ENCODE data around the gene IFTAP.
"Not testable (repeated sequence)": the region's sequence is repeated elsewhere in the genome, so short reads cannot be mapped to it uniquely, and the experiment has no call there.

Gene IFTAP

GRCh38 chr11:36657610-36658267 lies 63.4 kb downstream of the IFTAP start:
- no peaks in the 10 kb centered on the region for H3K4me1 ChIP-seq (ENCODE audit: control insufficient read depth, insufficient read depth, low read length)
- 0 out of 2 replicates have a peak, but pooled peaks cover 8% of the 10 kb centered on the region for H3K9me3 ChIP-seq (ENCODE audit: control insufficient read depth, insufficient read depth, low read depth, low read length)
- H3K27ac ChIP-seq (ENCODE audit: low read depth, low read length), result no peak overlapping the region
- no peak overlapping the region for H3K4me3 ChIP-seq (ENCODE audit: low read depth, low read length)
- H3K9ac ChIP-seq (ENCODE audit: low read length), result no peak overlapping the region
- no peaks in the 10 kb centered on the region for H3K27me3 ChIP-seq (ENCODE audit: control insufficient read depth, insufficient read depth, low read length)
- H3K36me3 ChIP-seq (ENCODE audit: control insufficient read depth, insufficient read depth, low read length), result 0 out of 2 replicates have a peak, but pooled peaks cover 4% of the 10 kb centered on the region

- not testable (repeated sequence) for H3K4me3 ChIP-seq (ENCODE audit: low read depth, low read length); H3K27ac ChIP-seq (ENCODE audit: low read depth, low read length); H3K9ac ChIP-seq (ENCODE audit: low read length); H3K36me3 ChIP-seq (ENCODE audit: control insufficient read depth, insufficient read depth, low read length); H3K4me1 ChIP-seq (ENCODE audit: control insufficient read depth, insufficient read depth, low read length); H3K27me3 ChIP-seq (ENCODE audit: control insufficient read depth, insufficient read depth, low read length)
- peaks cover 18% of the 10 kb centered on the region for H3K9me3 ChIP-seq (ENCODE audit: control insufficient read depth, insufficient read depth, low read depth, low read length)
Observed at GRCh38 chr11:36661359-36661758, 67.1 kb downstream of the IFTAP start.

- Histone ChIP-seq H3K27me3 (ENCODE audit: control insufficient read depth, insufficient read depth, low read length) (no peaks in the 10 kb centered on the region), H3K9ac (ENCODE audit: low read length) (no peak overlapping the region), H3K27ac (ENCODE audit: low read depth, low read length) (no peak overlapping the region), H3K4me1 (ENCODE audit: control insufficient read depth, insufficient read depth, low read length) (no peaks in the 10 kb centered on the region), H3K36me3 (ENCODE audit: control insufficient read depth, insufficient read depth, low read length) (no peaks in the 10 kb centered on the region), H3K4me3 (ENCODE audit: low read depth, low read length) (no peak overlapping the region), H3K9me3 (ENCODE audit: control insufficient read depth, insufficient read depth, low read depth, low read length) (peaks cover 16% of the 10 kb centered on the region)
Observed at GRCh38 chr11:36672815-36673450, 78.6 kb downstream of the IFTAP start.

- H3K27me3 ChIP-seq (ENCODE audit: control insufficient read depth, insufficient read depth, low read length); H3K9ac ChIP-seq (ENCODE audit: low read length); H3K9me3 ChIP-seq (ENCODE audit: control insufficient read depth, insufficient read depth, low read depth, low read length); H3K4me1 ChIP-seq (ENCODE audit: control insufficient read depth, insufficient read depth, low read length); H3K36me3 ChIP-seq (ENCODE audit: control insufficient read depth, insufficient read depth, low read length); H3K4me3 ChIP-seq (ENCODE audit: low read depth, low read length); H3K27ac ChIP-seq (ENCODE audit: low read depth, low read length): not testable (repeated sequence)
Observed at GRCh38 chr11:36679547-36679946, 85.2 kb downstream of the IFTAP start.

GRCh38 chr11:36683818-36684217 lies 89.5 kb downstream of the IFTAP start:
- Histone ChIP-seq H3K4me1 (ENCODE audit: control insufficient read depth, insufficient read depth, low read length) (no peaks in the 10 kb centered on the region), H3K9me3 (ENCODE audit: control insufficient read depth, insufficient read depth, low read depth, low read length) (peaks cover 6% of the 10 kb centered on the region; the same call in 1 of the 2 replicates), H3K9ac (ENCODE audit: low read length) (no peak overlapping the region), H3K4me3 (ENCODE audit: low read depth, low read length) (no peak overlapping the region), H3K27ac (ENCODE audit: low read depth, low read length) (no peak overlapping the region), H3K27me3 (ENCODE audit: control insufficient read depth, insufficient read depth, low read length) (no peaks in the 10 kb centered on the region; the same call in 1 of the 2 replicates), H3K36me3 (ENCODE audit: control insufficient read depth, insufficient read depth, low read length) (no peaks in the 10 kb centered on the region)

GRCh38 chr11:36684840-36685801 lies 90.8 kb downstream of the IFTAP start:
- Histone ChIP-seq H3K27ac (ENCODE audit: low read depth, low read length) (no peak overlapping the region), H3K4me3 (ENCODE audit: low read depth, low read length) (no peak overlapping the region)

GRCh38 chr11:36688132-36688531 lies 93.8 kb downstream of the IFTAP start:
- H3K4me1 ChIP-seq (ENCODE audit: control insufficient read depth, insufficient read depth, low read length), result no peaks in the 10 kb centered on the region
- no peaks in the 10 kb centered on the region for H3K36me3 ChIP-seq (ENCODE audit: control insufficient read depth, insufficient read depth, low read length)
- no peaks in the 10 kb centered on the region for H3K9me3 ChIP-seq (ENCODE audit: control insufficient read depth, insufficient read depth, low read depth, low read length)
- no peaks in the 10 kb centered on the region; the same call in 1 of the 2 replicates for H3K27me3 ChIP-seq (ENCODE audit: control insufficient read depth, insufficient read depth, low read length)
- no peak overlapping the region for H3K27ac ChIP-seq (ENCODE audit: low read depth, low read length)
- no peak overlapping the region for H3K9ac ChIP-seq (ENCODE audit: low read length)
- H3K4me3 ChIP-seq (ENCODE audit: low read depth, low read length), result no peak overlapping the region

More at GRCh38 chr11:36684840-36685801, 90.8 kb downstream of the IFTAP start:
- Histone ChIP-seq H3K36me3 (ENCODE audit: control insufficient read depth, insufficient read depth, low read length) (no peaks in the 10 kb centered on the region), H3K27me3 (ENCODE audit: control insufficient read depth, insufficient read depth, low read length) (no peaks in the 10 kb centered on the region; the same call in 1 of the 2 replicates), H3K9me3 (ENCODE audit: control insufficient read depth, insufficient read depth, low read depth, low read length) (no peaks in the 10 kb centered on the region), H3K4me1 (ENCODE audit: control insufficient read depth, insufficient read depth, low read length) (no peaks in the 10 kb centered on the region), H3K9ac (ENCODE audit: low read length) (no peak overlapping the region)

- Histone ChIP-seq H3K27ac (ENCODE audit: low read depth, low read length) (no peak overlapping the region), H3K9ac (ENCODE audit: low read length) (no peak overlapping the region), H3K27me3 (ENCODE audit: control insufficient read depth, insufficient read depth, low read length) (no peaks in the 10 kb centered on the region; the same call in 1 of the 2 replicates), H3K36me3 (ENCODE audit: control insufficient read depth, insufficient read depth, low read length) (no peaks in the 10 kb centered on the region), H3K4me1 (ENCODE audit: control insufficient read depth, insufficient read depth, low read length) (no peaks in the 10 kb centered on the region), H3K4me3 (ENCODE audit: low read depth, low read length) (no peak overlapping the region), H3K9me3 (ENCODE audit: control insufficient read depth, insufficient read depth, low read depth, low read length) (no peaks in the 10 kb centered on the region)
Observed at GRCh38 chr11:36688571-36689291, 94.4 kb downstream of the IFTAP start.

- Histone ChIP-seq H3K27me3 (ENCODE audit: control insufficient read depth, insufficient read depth, low read length) (no peaks in the 10 kb centered on the region; the same call in 1 of the 2 replicates), H3K4me1 (ENCODE audit: control insufficient read depth, insufficient read depth, low read length) (no peaks in the 10 kb centered on the region), H3K4me3 (ENCODE audit: low read depth, low read length) (no peak overlapping the region), H3K9ac (ENCODE audit: low read length) (no peak overlapping the region), H3K36me3 (ENCODE audit: control insufficient read depth, insufficient read depth, low read length) (no peaks in the 10 kb centered on the region), H3K27ac (ENCODE audit: low read depth, low read length) (no peak overlapping the region), H3K9me3 (ENCODE audit: control insufficient read depth, insufficient read depth, low read depth, low read length) (no peaks in the 10 kb centered on the region)
Observed at GRCh38 chr11:36689442-36689841, 95.1 kb downstream of the IFTAP start.

- no peaks in the 10 kb centered on the region for H3K27me3 ChIP-seq (ENCODE audit: control insufficient read depth, insufficient read depth, low read length)
- no peak overlapping the region for H3K27ac ChIP-seq (ENCODE audit: low read depth, low read length)
- H3K9me3 ChIP-seq (ENCODE audit: control insufficient read depth, insufficient read depth, low read depth, low read length), result no peaks in the 10 kb centered on the region
- no peak overlapping the region for H3K9ac ChIP-seq (ENCODE audit: low read length)
- H3K36me3 ChIP-seq (ENCODE audit: control insufficient read depth, insufficient read depth, low read length), result no peaks in the 10 kb centered on the region
- no peak overlapping the region for H3K4me3 ChIP-seq (ENCODE audit: low read depth, low read length)
- H3K4me1 ChIP-seq (ENCODE audit: control insufficient read depth, insufficient read depth, low read length), result no peaks in the 10 kb centered on the region
Observed at GRCh38 chr11:36692704-36693103, 98.4 kb downstream of the IFTAP start.

Measured in HUES6 (cell line).